Uterus (tissue), 4 donors: ENCODE data around the gene C16orf92. TPM values are rescaled to one million over a fixed set of nuclear protein-coding genes. Genes with fewer than 3 reads are reported as not detected.

Source experiments
- DNase-seq, 2 donors: peaks; one replicate each; pipeline ENCODE4 v3.0.0-alpha.2; 2019 to 2020
- H3K27ac ChIP-seq, 2 donors: fragments of 200-600 bp; sonication (generic); 1 replicate in 1 of 2; 2 replicates in 1 of 2; pipeline ENCODE4 v1.5.1; 2016 to 2018
- H3K27me3 ChIP-seq, 2 donors: fragments of 200-600 bp; sonication (generic); one replicate each; pipeline ENCODE4 v1.5.1; 2018 to 2019; ENCODE audit warnings: control low read depth in 1 of 2
- H3K36me3 ChIP-seq, 2 donors: fragments of 200-600 bp; sonication (generic); one replicate each; pipeline ENCODE4 v1.5.1; 2019; ENCODE audit warnings: control low read depth in 1 of 2
- H3K4me1 ChIP-seq, 2 donors: fragments of 200-600 bp; sonication (generic); one replicate each; pipeline ENCODE4 v1.5.1; 2018 to 2019; ENCODE audit warnings: control low read depth in 1 of 2
- H3K4me3 ChIP-seq, 2 donors: fragments of 200-600 bp; sonication (generic); 1 replicate in 1 of 2; 2 replicates in 1 of 2; pipeline ENCODE4 v1.5.1; 2018 to 2019; ENCODE audit warnings: mild to moderate bottlenecking in 1 of 2
- H3K9me3 ChIP-seq, 2 donors: fragments of 200-600 bp; sonication (generic); one replicate each; pipeline ENCODE4 v1.5.1; 2019; ENCODE audit warnings: control low read depth in 1 of 2
- POLR2A ChIP-seq, 2 donors: fragments of 450-650 bp; IDR thresholded peaks; one replicate each; pipeline ENCODE4 v1.6.1; 2016; ENCODE audit warnings: antibody characterized with exemption in 2 of 2, mild to moderate bottlenecking in 1 of 2, moderate library complexity in 1 of 2
- intact Hi-C: fragments of 100-400 bp; cut with DNase I; formaldehyde crosslinking; loops from one replicate; pipeline ENCODE4 v1.15.1; 2023; ENCODE audit warnings: low total_unique reads
- total RNA-seq, 4 donors: library from RNA; depleted of rRNA in 3 of 4; stranded (reverse); fragments of >200 nt in 3 of 4; gene quantifications; one replicate each; pipeline versions ENCODE4 v1.1.0 to v1.2.4, GENCODE V29; 2014 to 2023
- TF ChIP-seq, protein P1 (sequence below), 4 experiments: fragments of 200-600 bp in 2 of 4; fragments of 450-650 bp in 2 of 4; sonication (generic) in 2 of 4; IDR thresholded peaks; one replicate each; pipeline ENCODE4 v1.5.1; 2016 to 2019; ENCODE audit warnings: antibody characterized with exemption in 4 of 4, mild to moderate bottlenecking in 2 of 4, moderate library complexity in 1 of 4
- donor health status: DM: yes; HTN: yes; CAD: no.

The C16orf92 gene
- total RNA-seq, 4 donors from 2014 or later = not detected

DNA sequence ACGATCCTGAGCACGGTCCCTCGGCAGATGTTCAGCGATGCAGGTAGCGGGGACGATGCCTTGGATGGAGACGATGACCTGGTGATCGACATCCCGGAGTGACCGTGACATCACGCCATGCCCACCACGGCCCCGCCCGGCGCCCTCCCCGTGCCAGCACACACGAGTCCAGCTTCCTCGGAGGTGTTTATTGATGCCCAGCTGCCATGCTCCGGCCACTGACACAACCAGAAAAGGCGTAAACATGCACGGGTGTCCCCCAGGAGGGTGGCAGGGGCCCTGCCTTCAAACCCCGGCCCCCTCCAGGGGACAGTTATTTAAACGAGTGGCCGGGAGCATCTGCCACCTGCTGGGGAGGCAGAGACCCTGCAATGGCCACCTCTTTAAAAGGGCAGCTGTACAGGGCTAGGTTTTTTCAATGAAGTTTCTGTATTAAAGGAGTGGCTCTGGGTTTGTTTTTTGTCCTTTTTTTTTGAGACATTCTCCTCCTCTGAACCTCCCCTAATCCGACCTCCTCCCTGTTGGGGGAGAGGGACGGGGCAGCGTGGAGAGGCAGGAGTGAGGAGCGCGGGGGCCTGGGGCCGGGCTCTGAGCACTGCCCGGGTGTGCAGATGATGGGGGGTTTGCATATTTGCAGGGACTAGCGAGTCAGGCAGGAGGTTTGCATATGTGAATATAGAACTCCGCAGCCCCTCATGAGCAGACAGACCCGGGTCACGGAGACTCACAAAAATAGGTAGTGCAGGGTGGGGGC lies 17.5 kb upstream of the C16orf92 start:
- no peak overlapping the region for H3K27ac ChIP-seq
- TF ChIP-seq POLR2A (IDR thresholded peaks at IDR 0.05) = no peak
- TF ChIP-seq, protein P1, sequence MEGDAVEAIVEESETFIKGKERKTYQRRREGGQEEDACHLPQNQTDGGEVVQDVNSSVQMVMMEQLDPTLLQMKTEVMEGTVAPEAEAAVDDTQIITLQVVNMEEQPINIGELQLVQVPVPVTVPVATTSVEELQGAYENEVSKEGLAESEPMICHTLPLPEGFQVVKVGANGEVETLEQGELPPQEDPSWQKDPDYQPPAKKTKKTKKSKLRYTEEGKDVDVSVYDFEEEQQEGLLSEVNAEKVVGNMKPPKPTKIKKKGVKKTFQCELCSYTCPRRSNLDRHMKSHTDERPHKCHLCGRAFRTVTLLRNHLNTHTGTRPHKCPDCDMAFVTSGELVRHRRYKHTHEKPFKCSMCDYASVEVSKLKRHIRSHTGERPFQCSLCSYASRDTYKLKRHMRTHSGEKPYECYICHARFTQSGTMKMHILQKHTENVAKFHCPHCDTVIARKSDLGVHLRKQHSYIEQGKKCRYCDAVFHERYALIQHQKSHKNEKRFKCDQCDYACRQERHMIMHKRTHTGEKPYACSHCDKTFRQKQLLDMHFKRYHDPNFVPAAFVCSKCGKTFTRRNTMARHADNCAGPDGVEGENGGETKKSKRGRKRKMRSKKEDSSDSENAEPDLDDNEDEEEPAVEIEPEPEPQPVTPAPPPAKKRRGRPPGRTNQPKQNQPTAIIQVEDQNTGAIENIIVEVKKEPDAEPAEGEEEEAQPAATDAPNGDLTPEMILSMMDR (IDR thresholded peaks at IDR 0.05) = peak; percentile 66 to 82 (median 74)
- peaks cover 8 to 11% of the 10 kb centered on the region in 2 donors for H3K27me3 ChIP-seq
- DNase-seq = peak in 1 of 2 donors; percentile 39
- no peak overlapping the region for H3K4me3 ChIP-seq
- H3K9me3 ChIP-seq = no peaks in the 10 kb centered on the region
- intact Hi-C loops = no loop called here
- peaks cover 0 to 6% of the 10 kb centered on the region in 2 donors for H3K4me1 ChIP-seq
- H3K36me3 ChIP-seq = no peaks in the 10 kb centered on the region

- no peak overlapping the region for H3K4me3 ChIP-seq
- intact Hi-C loops = no loop called here
- H3K4me1 ChIP-seq = peaks cover 0 to 12% of the 10 kb centered on the region in 2 donors
- no peak for TF ChIP-seq POLR2A (IDR thresholded peaks at IDR 0.05)
- TF ChIP-seq, protein P1 (IDR thresholded peaks at IDR 0.05) = no peak
- H3K9me3 ChIP-seq = no peaks in the 10 kb centered on the region
- peaks cover 13% of the 10 kb centered on the region in 2 donors for H3K27me3 ChIP-seq
- H3K27ac ChIP-seq = no peak overlapping the region
- no peaks in the 10 kb centered on the region for H3K36me3 ChIP-seq
- no peak for DNase-seq
These were observed 16.9 kb upstream of the C16orf92 start for GRCh38 chr16:30006095-30006473.

GRCh38 chr16:30006659-30007377 lies 16.2 kb upstream of the C16orf92 start:
- no peak for TF ChIP-seq POLR2A (IDR thresholded peaks at IDR 0.05)
- TF ChIP-seq, protein P1 (IDR thresholded peaks at IDR 0.05) = no peak
- H3K27ac ChIP-seq = no peak overlapping the region
- H3K4me3 ChIP-seq = no peak overlapping the region
- no peak for DNase-seq
- intact Hi-C loops = no loop called here
- H3K27me3 ChIP-seq = peaks cover 13 to 21% of the 10 kb centered on the region in 2 donors
- no peaks in the 10 kb centered on the region for H3K9me3 ChIP-seq
- H3K4me1 ChIP-seq = peaks cover 0 to 17% of the 10 kb centered on the region in 2 donors
- no peaks in the 10 kb centered on the region for H3K36me3 ChIP-seq

GRCh38 chr16:30007378-30007895 lies 15.6 kb upstream of the C16orf92 start:
- intact Hi-C loops = no loop called here
- no peak overlapping the region for H3K4me3 ChIP-seq
- H3K27me3 ChIP-seq = peaks cover 13 to 24% of the 10 kb centered on the region in 2 donors

More at GRCh38 chr16:30007378-30007895, 15.6 kb upstream of the C16orf92 start:
- no peaks in the 10 kb centered on the region for H3K9me3 ChIP-seq
- H3K36me3 ChIP-seq = no peaks in the 10 kb centered on the region
- H3K4me1 ChIP-seq = peaks cover 0 to 17% of the 10 kb centered on the region in 2 donors
- H3K27ac ChIP-seq = no peak overlapping the region
- TF ChIP-seq, protein P1 (IDR thresholded peaks at IDR 0.05) = no peak
- no peak for TF ChIP-seq POLR2A (IDR thresholded peaks at IDR 0.05)
- no peak for DNase-seq
